Stimulated activated CD4-positive, alpha-beta T cell treated with anti-CD3 and anti-CD28 coated beads, Interleukin-2, amount 100 ng/mL, for 4 hours (primary cell): ENCODE data around the gene FAT1.
"Not testable (repeated sequence)": the region's sequence is repeated elsewhere in the genome, so short reads cannot be mapped to it uniquely, and the experiment has no call there.

ENCODE experiments used
- DNase-seq: peaks from one replicate; pipeline ENCODE4 v3.0.0-alpha.2; 2020; ENCODE audit warnings: low read depth

FAT1 gene, protein sequence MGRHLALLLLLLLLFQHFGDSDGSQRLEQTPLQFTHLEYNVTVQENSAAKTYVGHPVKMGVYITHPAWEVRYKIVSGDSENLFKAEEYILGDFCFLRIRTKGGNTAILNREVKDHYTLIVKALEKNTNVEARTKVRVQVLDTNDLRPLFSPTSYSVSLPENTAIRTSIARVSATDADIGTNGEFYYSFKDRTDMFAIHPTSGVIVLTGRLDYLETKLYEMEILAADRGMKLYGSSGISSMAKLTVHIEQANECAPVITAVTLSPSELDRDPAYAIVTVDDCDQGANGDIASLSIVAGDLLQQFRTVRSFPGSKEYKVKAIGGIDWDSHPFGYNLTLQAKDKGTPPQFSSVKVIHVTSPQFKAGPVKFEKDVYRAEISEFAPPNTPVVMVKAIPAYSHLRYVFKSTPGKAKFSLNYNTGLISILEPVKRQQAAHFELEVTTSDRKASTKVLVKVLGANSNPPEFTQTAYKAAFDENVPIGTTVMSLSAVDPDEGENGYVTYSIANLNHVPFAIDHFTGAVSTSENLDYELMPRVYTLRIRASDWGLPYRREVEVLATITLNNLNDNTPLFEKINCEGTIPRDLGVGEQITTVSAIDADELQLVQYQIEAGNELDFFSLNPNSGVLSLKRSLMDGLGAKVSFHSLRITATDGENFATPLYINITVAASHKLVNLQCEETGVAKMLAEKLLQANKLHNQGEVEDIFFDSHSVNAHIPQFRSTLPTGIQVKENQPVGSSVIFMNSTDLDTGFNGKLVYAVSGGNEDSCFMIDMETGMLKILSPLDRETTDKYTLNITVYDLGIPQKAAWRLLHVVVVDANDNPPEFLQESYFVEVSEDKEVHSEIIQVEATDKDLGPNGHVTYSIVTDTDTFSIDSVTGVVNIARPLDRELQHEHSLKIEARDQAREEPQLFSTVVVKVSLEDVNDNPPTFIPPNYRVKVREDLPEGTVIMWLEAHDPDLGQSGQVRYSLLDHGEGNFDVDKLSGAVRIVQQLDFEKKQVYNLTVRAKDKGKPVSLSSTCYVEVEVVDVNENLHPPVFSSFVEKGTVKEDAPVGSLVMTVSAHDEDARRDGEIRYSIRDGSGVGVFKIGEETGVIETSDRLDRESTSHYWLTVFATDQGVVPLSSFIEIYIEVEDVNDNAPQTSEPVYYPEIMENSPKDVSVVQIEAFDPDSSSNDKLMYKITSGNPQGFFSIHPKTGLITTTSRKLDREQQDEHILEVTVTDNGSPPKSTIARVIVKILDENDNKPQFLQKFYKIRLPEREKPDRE (N-terminal part only)

DNA sequence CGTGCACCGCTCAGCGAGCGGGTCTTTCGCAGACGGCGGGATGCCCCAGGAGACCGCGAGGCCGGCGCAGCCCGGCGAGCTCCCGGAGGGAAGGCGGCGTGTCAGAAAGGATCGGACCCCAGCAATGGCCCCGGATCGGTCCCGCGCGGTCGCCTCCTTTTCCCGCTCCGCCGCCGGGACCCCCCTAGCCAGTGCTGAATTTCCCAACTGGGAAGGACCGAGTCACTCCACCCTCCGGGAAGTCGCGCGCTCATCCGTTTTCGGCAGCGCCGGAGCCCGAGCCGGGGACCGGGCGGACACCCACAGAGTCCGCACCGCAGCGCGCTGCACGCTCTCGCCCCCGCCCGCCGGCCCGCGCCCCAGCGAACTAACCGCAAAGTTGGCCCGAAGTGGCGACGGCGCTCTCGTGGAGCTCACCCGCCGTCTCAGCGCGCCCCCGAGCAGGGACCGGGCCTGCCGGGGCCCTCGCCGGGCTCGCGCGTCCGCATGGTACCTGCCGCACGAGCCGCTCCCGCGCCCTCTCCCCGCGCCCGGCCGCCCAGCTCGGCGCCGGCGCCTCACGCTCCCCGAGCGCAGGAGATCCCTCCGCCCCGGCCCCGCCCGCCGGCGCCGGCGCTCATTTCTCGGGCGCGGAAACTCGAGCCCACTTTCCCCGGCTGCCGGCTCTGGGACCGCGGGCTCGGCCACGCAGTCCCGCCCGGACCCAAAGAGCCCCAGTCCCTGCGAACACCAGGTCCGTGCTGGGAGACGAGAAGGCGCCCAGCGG, at the start of gene FAT1:
Gene FAT1, minus strand, starts transcription at position 565 of the 766 bp plus-strand sequence. CDS start 14,029 bp downstream, outside the sequence.
- no peak for DNase-seq

DNA sequence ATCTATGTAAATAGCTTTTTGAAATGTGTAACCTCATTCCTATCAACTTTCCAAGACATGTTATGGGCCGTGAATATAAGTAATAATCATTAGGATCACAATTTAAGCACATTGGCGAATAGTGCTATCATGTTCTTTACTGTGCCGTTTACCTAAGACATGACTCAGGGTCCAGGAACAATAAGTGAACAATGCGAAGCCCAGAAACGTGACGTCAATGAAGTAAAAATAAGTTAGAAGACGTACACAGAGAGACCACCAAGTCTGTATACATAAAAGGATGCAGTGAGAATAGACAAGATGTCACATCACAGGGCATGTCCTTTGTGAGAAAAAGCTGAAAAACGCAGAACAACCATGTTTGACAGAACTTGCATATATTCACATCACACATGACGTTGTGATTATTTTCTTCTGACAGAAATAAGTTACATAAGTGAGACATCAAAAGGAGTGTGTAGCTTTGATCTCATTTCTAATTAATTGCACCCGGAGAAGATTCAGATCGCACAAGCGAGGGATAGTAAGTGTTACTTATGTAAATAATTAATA, 49.4 kb upstream of the FAT1 start:
- no peak for DNase-seq

DNA sequence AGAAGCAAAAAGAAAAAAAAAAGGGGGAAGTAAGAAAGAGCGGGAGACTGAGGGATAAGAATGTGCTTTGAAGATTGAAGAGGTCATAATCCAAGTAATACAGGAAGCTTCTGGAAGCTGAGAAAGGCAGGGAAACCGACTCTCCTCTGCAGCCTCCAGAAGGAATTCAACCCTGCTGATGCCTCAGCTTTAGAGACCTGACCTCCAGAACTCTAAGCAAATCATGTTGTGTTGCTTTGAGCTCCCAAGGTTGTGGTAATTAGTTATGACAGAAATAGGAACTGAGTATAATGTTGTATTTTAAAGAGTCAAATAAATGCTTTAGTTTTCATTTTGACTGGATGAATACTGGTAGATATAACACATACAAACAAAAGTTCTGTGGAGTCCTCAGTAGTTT, 48.0 kb upstream of the FAT1 start:
- no peak for DNase-seq

DNA sequence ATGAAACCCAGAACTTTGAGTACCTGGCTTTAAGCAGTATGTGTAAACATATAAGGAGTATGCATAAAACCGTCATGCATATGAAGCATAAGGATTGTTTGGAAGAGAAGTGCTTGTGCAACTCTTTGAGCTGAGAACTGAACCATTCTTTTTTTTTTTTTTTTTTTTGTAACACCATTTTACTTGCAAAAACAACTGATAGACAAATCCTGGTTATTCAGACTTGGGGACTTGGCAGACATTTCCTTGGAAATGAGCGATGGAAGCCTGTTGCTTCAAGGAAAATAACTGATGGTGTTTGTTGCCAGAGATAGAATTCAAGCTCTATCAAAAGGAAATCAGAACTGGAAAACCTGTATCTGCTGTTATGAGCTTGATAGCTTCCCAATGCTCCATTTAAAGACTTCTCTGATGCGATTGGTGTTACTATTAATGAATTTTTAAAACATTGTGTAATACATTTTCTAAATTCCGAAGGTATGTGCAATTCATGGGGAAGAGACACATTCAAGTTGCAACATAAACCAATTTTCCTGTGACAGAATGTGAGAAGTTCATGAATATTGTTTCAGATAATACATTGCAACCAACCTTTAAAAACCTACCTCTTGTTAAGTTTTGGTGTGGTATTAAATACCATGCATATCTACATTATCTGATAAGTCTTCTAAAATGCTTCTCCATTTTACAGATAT, 47.0 kb upstream of the FAT1 start:
- no peak for DNase-seq

DNA sequence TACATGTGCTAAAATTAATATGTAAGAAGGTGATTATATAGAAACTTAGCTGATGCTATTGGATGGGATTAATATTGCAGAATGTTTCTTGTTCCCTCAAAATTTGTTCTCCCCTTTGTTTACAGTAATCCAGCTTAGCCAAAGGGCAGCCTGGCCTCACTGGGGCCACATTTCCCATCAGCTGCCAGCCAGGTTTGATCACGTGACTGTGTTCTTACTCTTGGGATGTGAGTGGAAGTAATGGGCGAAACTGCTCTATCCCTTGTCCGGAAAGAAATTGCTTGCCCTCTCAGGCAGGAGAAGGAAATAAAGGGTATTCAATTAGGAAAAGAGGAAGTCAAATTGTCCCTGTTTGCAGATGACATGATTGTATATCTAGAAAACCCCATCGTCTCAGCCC, 44.1 kb upstream of the FAT1 start:
- DNase-seq, result no peak

DNA sequence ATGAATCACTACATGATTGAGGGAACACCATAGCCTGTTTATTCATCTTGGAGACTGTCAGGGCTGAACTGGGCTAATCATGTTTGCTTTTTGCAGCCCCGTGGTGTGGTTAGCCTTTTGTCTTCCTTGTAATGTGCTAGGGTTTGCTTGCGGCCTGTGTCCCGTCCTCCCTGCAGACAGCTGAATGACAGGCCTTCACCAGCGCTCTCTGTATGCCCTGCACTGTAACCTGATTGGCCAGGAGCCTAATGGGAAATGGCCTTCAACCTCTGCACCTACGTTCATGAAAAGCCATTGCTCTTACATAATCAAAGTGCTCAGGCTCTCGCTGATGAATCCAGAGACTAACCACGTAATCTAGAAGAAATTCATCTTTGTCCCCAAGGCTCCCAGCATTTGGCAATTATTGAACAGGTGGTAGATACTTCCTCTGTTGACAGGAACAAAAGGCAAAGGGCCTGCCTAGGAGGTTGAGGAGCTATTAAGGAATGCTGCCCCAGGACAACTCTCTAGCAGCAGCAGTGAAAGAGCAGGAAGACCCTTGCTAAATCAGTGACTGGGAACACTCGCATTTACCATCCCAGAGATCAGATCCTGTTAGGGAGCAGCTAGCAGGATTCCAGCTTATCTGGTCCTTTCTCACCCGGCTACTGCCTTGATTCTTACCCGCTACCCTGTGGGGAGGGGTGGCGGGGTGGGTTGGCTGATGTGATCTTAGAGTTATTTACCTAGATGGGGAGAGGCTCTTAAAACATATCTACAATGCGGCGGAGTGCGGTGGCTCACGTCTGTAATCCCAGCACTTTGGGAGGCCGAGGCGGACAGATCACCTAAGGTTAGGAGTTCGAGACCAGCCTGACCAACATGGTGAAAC, 42.3 kb upstream of the FAT1 start:
- no peak for DNase-seq

DNA sequence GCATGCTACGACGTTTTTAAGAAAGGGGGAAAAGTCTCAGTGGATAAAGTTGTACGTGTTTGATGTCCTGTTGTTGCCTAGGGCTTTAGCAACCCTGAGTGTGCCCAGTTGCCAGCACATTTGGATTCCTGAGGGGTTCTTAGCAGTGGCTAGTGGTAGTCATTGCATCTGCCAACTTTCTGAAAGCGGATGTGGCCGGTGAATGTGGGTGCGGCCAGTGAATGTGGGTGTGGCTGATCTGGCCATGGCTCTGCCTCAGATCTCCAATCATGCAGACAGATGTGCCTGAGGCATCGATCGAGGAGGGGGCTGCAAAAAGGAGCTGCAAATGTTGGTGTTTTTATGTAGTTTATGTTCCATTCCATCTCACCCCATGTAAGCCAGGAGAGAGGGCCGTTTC, 41.5 kb upstream of the FAT1 start:
- no peak for DNase-seq

DNA sequence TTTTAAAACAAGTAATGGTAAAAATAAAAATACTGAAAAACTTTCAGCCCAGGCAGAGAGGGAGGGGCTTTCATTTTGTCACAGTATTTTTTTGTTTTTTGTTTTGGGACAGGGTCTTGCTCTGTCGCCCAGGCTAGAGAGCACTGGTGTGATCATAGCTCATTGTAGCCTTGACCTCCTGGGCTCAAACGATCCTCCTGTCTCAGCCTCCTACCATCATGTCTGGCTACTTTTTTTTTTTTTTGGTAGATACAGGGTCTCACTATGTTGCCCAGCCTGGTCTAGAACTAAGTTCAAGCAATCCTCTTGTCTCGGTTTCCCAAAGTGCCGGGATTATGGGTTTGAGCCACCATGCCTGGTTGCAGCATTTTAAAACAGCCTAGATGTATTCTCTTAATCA, 40.8 kb upstream of the FAT1 start:
- DNase-seq, result no peak

DNA sequence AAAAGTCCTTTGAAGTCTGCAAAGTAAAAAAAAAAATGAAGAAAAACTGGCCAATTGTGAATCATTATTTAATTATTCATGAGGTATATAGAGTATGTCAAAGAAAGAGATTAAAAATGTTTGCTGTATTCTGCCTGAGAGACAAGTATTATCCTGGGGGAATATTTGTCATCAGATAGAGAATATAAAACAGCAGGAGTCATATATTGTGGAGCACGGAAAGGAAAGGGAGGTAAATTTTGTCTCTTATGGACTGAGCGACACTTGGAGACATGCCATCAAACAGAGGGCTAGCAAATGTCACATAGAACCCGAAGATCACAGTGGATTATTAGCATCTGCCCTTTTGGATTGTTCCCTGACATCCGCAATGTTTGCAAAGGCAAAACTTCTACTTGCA, 39.2 kb upstream of the FAT1 start:
- DNase-seq, result no peak

DNA sequence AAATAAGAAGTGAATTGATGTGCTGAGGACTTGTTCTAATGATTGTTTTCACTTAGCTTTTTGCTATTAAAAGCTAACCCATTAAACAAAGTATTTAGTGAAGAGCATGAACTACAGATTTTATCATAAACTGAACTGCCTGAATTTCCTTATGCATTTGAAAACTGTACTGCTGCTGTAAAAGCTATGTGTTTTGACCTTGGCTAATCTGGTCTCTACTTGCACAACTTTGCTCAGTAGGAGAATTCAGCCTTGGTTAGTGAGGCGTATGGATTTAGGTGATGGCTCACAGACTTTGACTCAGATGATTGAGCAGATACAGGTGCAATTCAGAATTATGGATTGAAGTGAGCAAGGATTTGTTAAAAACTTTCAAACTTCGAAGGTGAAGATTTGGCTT, 38.7 kb upstream of the FAT1 start:
- no peak for DNase-seq

DNA sequence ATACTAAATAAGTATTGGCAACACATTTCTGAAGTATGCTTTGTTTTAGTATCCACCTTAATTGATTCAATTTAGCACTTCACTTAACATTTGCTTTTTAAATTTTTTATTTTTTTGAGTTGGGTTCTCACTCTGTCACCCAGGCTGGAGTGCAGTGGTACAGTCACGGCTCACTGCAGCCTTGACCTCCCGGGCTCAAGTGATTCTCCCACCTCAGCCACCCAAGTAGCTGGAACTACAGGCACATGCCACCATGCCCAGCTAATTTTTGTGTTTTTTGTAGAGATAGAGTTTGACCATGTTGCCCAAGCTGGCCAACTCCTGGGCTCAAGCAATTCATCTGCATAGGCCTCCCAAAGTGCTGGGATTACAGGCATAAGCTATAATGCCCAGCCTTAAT, 38.3 kb upstream of the FAT1 start:
- not testable (repeated sequence) for DNase-seq

DNA sequence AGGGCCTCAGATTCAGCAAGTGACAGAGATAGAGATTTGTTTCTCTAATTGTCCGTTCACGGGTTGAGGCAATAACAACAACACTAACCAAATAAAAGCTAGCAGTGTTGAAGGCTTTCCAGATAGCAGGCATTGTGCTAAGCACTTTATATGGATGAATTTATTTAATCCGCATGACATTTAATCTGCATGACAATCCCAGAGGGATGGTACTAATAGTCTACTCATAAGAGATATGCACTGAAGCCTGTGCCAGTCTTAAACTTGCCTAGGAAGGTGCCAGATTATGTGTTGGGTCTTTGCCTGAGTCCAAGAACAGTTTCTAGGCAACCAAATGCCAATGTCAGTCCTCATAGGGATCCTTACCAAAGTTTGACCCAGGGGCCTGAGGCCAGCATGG, 37.7 kb upstream of the FAT1 start:
- no peak for DNase-seq

DNA sequence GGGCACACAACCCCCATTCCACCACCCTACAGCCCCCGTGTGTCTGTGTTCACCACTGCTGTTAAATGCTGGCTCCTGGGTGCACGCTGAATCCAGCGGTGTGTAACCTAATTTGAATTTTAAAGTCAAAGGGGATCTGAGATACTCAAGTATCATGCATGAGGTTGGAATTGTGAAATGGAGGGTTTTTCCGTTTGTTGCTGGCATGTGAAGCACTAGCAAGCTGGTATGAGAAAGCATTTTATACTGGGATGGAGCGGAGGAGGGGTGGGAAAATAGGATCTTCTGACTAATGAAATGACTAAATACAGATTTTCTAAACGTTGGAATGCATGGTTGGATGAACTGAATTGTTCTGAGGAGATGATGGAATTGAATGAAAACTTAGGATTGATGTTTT, 36.9 kb upstream of the FAT1 start:
- DNase-seq, result no peak

DNA sequence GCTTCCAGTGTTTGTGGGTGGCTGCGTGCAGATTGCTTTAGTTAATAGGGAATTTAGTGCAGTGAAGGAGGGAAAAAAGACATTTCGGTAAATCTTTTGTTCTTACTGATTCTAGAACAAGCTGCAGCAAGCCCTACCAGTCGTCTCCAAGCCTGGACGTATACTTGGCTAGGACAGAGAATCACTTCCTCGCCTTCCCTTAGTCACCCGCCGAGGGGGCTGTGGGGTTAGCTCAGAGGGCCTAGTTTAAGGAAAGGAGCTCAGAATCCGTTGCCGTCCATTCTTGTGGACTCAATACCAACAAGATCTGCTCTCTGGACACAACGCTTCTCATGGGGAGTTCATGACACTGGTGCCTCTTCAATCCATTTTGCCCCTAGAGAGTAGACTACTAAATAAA, 36.3 kb upstream of the FAT1 start:
- DNase-seq, result no peak

DNA sequence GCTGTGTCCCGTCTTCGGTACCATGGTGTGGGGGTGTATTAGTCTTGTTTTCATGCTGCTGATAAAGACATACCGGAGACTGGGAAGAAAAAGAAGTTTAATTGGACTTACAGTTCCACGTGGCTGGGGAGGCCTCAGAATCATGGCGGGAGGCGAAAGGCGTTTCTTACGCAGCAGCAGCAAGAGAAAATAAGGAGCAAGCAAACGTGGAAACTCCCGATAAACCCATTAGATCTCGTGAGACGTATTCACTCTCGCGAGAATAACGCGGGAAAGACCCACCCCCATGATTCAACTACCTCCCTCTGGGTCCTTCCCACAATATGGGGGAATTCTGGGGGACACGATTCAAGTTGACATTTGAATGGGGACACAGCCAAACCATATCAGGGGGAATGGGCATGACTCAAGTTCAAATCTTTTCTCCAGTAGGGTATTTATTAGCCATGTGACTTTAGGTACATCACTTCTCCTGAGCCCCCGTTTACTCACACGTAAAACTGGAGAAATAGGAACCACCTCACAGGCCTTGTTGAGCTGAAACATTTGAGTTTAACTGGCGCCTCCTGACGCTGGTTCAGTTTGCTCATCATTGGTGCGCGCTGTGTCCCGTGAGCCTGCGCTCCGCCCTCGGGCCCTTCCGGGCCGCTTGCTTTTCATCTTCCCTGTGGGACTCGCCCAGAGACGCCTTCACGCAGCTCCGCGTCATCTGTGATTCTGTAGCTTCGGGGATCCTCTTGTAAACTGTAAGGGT, 35.5 kb upstream of the FAT1 start:
- DNase-seq, result no peak

DNA sequence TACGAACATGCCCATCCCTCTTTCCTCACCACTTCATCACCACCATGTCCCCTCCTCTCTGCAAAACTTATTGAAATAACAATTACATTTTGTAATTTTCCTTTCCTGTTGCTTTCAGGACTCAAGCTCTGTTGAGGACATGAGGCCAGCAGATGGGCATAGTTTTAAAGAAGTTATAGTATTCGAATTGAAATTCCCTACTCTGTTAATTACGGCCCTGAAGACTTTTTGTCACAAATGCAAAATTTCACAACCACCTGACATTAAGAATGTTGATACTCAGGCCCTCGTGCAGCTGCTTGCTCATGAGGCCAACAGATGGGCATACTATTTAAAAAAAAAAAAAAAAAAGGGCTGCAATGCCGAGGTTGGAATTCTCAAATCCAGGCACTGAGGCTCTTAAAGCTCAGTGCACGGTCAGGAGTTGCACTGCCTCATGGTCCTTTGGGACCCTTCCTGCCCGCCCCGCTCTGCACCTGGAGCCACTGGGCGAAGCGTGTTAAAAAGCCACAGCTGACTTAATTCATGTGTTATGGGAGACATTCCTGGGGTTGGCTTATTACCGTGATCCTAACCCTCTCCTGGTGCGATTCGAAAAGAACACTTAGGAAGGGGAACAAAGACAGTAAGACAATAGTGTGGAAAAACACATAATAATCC, 34.2 kb upstream of the FAT1 start:
- no peak for DNase-seq

DNA sequence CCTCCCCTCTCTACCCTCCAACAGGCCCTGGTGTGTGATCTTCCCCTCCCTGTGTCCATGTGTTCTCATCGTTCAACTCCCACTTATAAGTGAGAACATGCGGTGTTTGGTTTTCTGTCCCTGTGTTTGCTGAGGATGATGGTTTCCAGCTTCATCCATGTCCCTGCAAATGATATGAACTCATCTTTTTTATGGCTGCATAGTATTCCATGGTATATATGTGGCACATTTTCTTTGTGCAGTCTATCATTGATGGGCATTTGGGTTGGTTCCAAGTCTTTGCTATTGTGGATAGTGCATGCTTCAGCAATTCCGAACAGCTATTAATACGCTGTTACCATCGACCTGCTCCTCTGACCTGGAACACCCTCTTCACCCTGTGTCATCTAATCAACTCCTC, 32.9 kb upstream of the FAT1 start:
- not testable (repeated sequence) for DNase-seq
